GM18505 (cell line): Measurements from ENCODE around the gene SLC38A6.

Experiments
- ATAC-seq: cut with Tn5 transposase; IDR thresholded peaks from one replicate; pipeline ENCODE4 v1.9.1; 2021; ENCODE audit not compliant: unreplicated experiment
- POLR2A ChIP-seq: IDR thresholded peaks from 4 replicates; pipeline ENCODE4 v1.6.1; 2011; ENCODE audit warnings: borderline replicate concordance; ENCODE audit not compliant: insufficient read depth, insufficient read length; ENCODE audit errors: extremely low read depth

SLC38A6 gene

GRCh38 chr14:60998617-60999016 lies 17.6 kb downstream of the SLC38A6 start:
- TF ChIP-seq POLR2A = no peak
- no peak for ATAC-seq

- no peak for ATAC-seq
Measured at GRCh38 chr14:60999536-60999935, 18.5 kb downstream of the SLC38A6 start.

GRCh38 chr14:61003571-61003970 lies 22.5 kb downstream of the SLC38A6 start:
- no peak for TF ChIP-seq POLR2A
- no peak for ATAC-seq

More at GRCh38 chr14:60999536-60999935, 18.5 kb downstream of the SLC38A6 start:
- no peak for TF ChIP-seq POLR2A

GRCh38 chr14:61019537-61019936 lies 38.5 kb downstream of the SLC38A6 start:
- ATAC-seq = no peak
- no peak for TF ChIP-seq POLR2A

GRCh38 chr14:61025251-61026223 lies 44.5 kb downstream of the SLC38A6 start:
- no peak for TF ChIP-seq POLR2A
- no peak for ATAC-seq

- ATAC-seq = no peak
- TF ChIP-seq POLR2A = no peak
Measured at GRCh38 chr14:61026526-61026925, 45.5 kb downstream of the SLC38A6 start.

- no peak for TF ChIP-seq POLR2A
- ATAC-seq = no peak
Measured at GRCh38 chr14:61031026-61031425, 50.0 kb downstream of the SLC38A6 start.

GRCh38 chr14:61033054-61033453 lies 52.0 kb downstream of the SLC38A6 start:
- no peak for TF ChIP-seq POLR2A
- no peak for ATAC-seq

- ATAC-seq = no peak
- TF ChIP-seq POLR2A = no peak
Measured at GRCh38 chr14:61033855-61034254, 52.8 kb downstream of the SLC38A6 start.

- peak; percentile 82 for ATAC-seq
- TF ChIP-seq POLR2A = no peak
Measured at GRCh38 chr14:61034416-61035120, 53.5 kb downstream of the SLC38A6 start.

- ATAC-seq = no peak
Measured at GRCh38 chr14:61037215-61037614, 56.2 kb downstream of the SLC38A6 start.

GRCh38 chr14:61041704-61042103 lies 60.7 kb downstream of the SLC38A6 start:
- ATAC-seq = no peak
- no peak for TF ChIP-seq POLR2A

More at GRCh38 chr14:61037215-61037614, 56.2 kb downstream of the SLC38A6 start:
- no peak for TF ChIP-seq POLR2A

- ATAC-seq = no peak
- TF ChIP-seq POLR2A = no peak
Measured at GRCh38 chr14:61042220-61042619, 61.2 kb downstream of the SLC38A6 start.
